Measurements from ENCODE around the gene ERI3. TPM values are rescaled to one million over a fixed set of nuclear protein-coding genes. Genes with fewer than 3 reads are reported as not detected.

The ERI3 gene
- total RNA-seq, 4 donors from 2014 or later = 28.8 to 63.2 (median 45.0) TPM

GRCh38 chr1:44318097-44319088 lies 36.7 kb downstream of the ERI3 start:
- intact Hi-C loops (cut with DNase I) = loop anchor here (10.0 kb wide), 1 partner anchor 104 kb away; the partner anchor contains the start of gene DMAP1
- DNase-seq = peak; percentile 25 to 38
- peaks cover 6 to 9% of the 10 kb centered on the region in 2 donors for H3K36me3 ChIP-seq

GRCh38 chr1:44316231-44316759 lies 38.8 kb downstream of the ERI3 start:
- peaks cover 14 to 21% of the 10 kb centered on the region in 2 donors for H3K36me3 ChIP-seq
- no peak for DNase-seq
- no peaks in the 10 kb centered on the region for H3K9me3 ChIP-seq
- no peak overlapping the region for H3K27ac ChIP-seq
- H3K27me3 ChIP-seq = no peaks in the 10 kb centered on the region
- peaks cover 0 to 10% of the 10 kb centered on the region in 2 donors for H3K4me1 ChIP-seq
- intact Hi-C loops (cut with DNase I) = loop anchor here (10.0 kb wide), 1 partner anchor 101 kb away; the partner anchor contains the start of gene DMAP1
- H3K4me3 ChIP-seq (replicated peaks in 1 of 3) = no peak overlapping the region
- WGBS, 2 donors = 65 to 71% methylated on average over 1 of the region's 1 CpG
- TF ChIP-seq POLR2A (IDR thresholded peaks at IDR 0.05) (no peak), CTCF (IDR thresholded peaks at IDR 0.05) (no peak)

More at GRCh38 chr1:44318097-44319088, 36.7 kb downstream of the ERI3 start:
- Histone ChIP-seq H3K9me3 (no peaks in the 10 kb centered on the region), H3K27ac (no peak overlapping the region), H3K27me3 (no peaks in the 10 kb centered on the region), H3K4me3 (replicated peaks in 1 of 3) (no peak overlapping the region), H3K4me1 (peaks cover 0 to 10% of the 10 kb centered on the region in 2 donors)
- 47 to 48% methylated on average over 8 to 9 of the region's 9 CpGs for WGBS, 2 donors
- TF ChIP-seq POLR2A (IDR thresholded peaks at IDR 0.05) (no peak), CTCF (IDR thresholded peaks at IDR 0.05) (peak; percentile 49 to 79 (median 56))

DNA sequence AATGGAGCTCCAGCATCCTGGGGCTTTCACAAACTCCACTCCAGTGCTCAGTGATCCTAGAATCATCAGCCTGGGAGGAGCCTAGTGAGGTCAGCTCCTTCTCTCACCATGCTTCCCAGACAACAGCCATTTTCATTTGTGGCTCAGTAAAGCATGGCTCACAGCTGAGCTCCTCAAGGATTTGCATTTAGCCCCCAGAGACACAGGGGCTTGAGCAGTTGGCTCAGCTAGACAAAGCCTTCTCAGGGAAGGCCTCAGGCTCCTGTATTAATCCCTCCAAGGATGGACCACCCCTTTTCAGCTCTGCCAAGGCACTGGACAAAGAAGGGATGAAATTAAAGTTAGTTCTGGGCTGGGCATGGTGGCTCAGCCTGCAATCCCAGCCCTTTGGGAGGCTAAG lies 39.5 kb downstream of the ERI3 start:
- Histone ChIP-seq H3K4me3 (replicated peaks in 1 of 3) (no peak overlapping the region), H3K4me1 (peaks cover 0 to 10% of the 10 kb centered on the region in 2 donors), H3K27ac (no peak overlapping the region), H3K36me3 (peaks cover 15 to 23% of the 10 kb centered on the region in 2 donors), H3K9me3 (no peaks in the 10 kb centered on the region), H3K27me3 (no peaks in the 10 kb centered on the region)
- DNase-seq = peak; percentile 15 to 29
- TF ChIP-seq CTCF (IDR thresholded peaks at IDR 0.05) (no peak), POLR2A (IDR thresholded peaks at IDR 0.05) (no peak)
- intact Hi-C loops (cut with DNase I) = loop anchor here (10.0 kb wide), 1 partner anchor 101 kb away; the partner anchor contains the start of gene DMAP1

DNA sequence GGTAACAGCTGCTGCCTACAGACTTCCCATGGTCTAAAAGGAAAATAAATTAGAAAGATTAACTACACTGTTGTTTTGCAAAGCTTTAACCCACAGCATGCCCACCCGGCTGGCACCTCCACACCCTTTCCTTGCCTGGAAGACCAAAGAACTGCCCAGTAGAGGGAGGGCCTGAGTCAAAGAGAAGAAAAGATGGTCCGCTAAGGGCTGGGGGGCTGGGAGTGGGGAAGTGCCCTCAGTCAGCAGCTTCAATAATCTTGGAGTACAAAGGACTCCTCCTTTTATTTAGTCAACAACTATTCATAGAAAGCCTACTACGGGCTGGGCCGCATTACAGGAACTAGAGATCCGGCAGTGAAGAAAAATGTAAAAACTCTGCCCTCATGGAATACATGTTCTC lies 40.6 kb downstream of the ERI3 start:
- no peaks in the 10 kb centered on the region for H3K27me3 ChIP-seq
- intact Hi-C loops (cut with DNase I) = loop anchor here (10.0 kb wide), 1 partner anchor 100 kb away; the partner anchor contains the start of gene DMAP1
- H3K4me3 ChIP-seq (replicated peaks in 1 of 3) = no peak overlapping the region
- no peak overlapping the region for H3K27ac ChIP-seq
- TF ChIP-seq POLR2A (IDR thresholded peaks at IDR 0.05) = no peak
- no peak for TF ChIP-seq CTCF (IDR thresholded peaks at IDR 0.05)
- WGBS, 2 donors = 65 to 83% methylated on average over 5 of the region's 5 CpGs
- no peak for DNase-seq
- H3K4me1 ChIP-seq = peaks cover 0 to 10% of the 10 kb centered on the region in 2 donors
- no peaks in the 10 kb centered on the region for H3K9me3 ChIP-seq
- H3K36me3 ChIP-seq = peaks cover 14 to 23% of the 10 kb centered on the region in 2 donors

Data from thyroid gland (tissue), 4 donors.